NB4 (cell line): ENCODE measurements around the gene KRT15.

Experiments used
- POLR2A ChIP-seq: IDR thresholded peaks from 2 replicates; pipeline ENCODE4 v1.6.1; 2011; ENCODE audit warnings: mild to moderate bottlenecking; ENCODE audit not compliant: insufficient read length; ENCODE audit errors: extremely low read depth
- TF ChIP-seq, protein P1 (sequence below): IDR thresholded peaks from one replicate; pipeline ENCODE4 v1.5.1; 2012; ENCODE audit warnings: low read depth, low read length

DNA sequence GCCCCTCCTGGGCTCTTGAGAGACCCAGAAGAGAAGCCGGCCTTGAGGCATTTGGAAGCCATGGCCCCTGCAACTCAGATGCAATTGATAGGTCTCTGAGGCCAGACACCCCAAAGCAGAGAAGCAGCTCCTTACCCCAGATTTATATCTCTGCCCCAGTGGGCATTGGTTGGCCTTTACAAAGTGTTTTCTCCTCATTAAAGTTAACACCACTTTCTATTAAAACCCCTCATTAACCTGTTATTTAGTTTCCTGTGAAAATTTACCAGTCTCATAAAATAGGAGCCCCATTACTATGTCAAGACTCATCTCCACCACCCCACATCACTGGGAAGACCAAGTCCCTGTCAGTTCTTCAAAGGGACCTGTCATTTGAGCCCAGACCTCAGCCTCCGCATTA lies 37.7 kb downstream of the KRT15 start, which contains the start of gene KRT35:
- TF ChIP-seq, protein P1, sequence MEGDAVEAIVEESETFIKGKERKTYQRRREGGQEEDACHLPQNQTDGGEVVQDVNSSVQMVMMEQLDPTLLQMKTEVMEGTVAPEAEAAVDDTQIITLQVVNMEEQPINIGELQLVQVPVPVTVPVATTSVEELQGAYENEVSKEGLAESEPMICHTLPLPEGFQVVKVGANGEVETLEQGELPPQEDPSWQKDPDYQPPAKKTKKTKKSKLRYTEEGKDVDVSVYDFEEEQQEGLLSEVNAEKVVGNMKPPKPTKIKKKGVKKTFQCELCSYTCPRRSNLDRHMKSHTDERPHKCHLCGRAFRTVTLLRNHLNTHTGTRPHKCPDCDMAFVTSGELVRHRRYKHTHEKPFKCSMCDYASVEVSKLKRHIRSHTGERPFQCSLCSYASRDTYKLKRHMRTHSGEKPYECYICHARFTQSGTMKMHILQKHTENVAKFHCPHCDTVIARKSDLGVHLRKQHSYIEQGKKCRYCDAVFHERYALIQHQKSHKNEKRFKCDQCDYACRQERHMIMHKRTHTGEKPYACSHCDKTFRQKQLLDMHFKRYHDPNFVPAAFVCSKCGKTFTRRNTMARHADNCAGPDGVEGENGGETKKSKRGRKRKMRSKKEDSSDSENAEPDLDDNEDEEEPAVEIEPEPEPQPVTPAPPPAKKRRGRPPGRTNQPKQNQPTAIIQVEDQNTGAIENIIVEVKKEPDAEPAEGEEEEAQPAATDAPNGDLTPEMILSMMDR: no peak
- no peak for TF ChIP-seq POLR2A
